ENCODE data around the gene FAM3B.

The FAM3B gene

GRCh38 chr21:41321211-41321907 is 4.8 kb downstream of the FAM3B start:
- DNase-seq = no peak

- DNase-seq = no peak
Measured at GRCh38 chr21:41321908-41322495, 5.4 kb downstream of the FAM3B start.

GRCh38 chr21:41322496-41323382 is 6.1 kb downstream of the FAM3B start:
- no peak for DNase-seq

DNA sequence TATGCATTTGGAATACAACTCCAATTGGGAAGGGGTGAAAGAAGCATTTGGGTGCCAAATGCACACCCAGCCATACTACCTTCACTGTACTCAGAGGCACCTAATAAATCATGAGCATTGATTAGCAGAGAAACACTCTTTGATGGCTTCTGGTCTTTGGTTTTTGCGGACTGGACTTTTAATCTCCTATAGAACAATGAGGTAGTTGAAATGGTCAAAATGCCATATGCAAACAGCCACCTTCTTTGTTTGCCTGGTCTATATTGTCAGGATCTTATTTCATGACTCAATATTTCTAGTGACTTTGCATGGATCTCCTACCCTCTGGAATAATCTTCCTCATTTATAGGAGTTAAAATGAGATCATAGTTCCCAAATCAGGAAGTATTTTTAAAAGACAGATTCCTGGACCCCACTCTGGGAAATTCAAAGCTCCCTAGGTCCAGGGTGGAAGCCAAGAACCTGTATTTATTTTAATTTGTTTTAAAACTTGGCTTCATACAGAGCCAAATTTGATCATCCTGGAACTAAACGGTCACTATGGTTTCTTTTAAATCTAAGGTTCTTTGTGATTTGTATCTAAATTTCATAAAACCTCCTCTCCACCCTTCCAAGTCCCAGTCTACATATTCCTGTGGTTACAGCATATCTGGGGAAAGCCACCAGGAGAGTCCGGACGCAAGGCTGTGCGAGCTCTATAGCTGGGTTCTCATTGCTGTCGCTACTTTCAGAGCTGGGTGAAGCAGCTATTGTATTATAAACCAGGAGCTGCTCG is 8.7 kb downstream of the FAM3B start:
- DNase-seq = no peak

- no peak for DNase-seq
Measured at GRCh38 chr21:41326414-41327080, 9.9 kb downstream of the FAM3B start.

GRCh38 chr21:41327753-41328152 is 11.2 kb downstream of the FAM3B start:
- DNase-seq = no peak

- DNase-seq = no peak
Measured at GRCh38 chr21:41328660-41329607, 12.3 kb downstream of the FAM3B start.

GRCh38 chr21:41333752-41334151 is 17.2 kb downstream of the FAM3B start:
- no peak for DNase-seq

GRCh38 chr21:41337515-41337914 is 20.9 kb downstream of the FAM3B start:
- no peak for DNase-seq

- DNase-seq = no peak
Measured at GRCh38 chr21:41338455-41338854, 21.9 kb downstream of the FAM3B start.

DNA sequence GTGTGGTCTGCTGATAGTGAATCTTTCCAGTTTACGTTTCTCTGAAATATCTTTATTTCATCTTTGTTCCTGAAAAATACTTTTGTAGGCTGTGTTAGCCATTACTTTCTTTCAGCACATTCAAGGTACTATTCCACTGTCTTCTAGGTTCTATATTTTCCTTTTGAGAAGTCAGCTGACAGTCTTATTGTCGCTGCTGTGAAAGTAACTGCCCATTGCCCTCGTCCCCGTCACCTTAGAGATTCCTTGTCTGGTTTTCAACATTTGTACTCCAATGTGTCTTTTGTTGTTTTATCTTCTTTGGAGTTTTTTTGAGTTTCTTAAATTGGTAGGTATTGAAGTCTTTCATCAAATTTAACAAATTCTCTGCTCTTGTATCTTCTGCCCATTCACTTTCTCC is 25.4 kb downstream of the FAM3B start:
- DNase-seq = no peak

- no peak for DNase-seq
Measured at GRCh38 chr21:41344146-41344545, 27.5 kb downstream of the FAM3B start.

DNA sequence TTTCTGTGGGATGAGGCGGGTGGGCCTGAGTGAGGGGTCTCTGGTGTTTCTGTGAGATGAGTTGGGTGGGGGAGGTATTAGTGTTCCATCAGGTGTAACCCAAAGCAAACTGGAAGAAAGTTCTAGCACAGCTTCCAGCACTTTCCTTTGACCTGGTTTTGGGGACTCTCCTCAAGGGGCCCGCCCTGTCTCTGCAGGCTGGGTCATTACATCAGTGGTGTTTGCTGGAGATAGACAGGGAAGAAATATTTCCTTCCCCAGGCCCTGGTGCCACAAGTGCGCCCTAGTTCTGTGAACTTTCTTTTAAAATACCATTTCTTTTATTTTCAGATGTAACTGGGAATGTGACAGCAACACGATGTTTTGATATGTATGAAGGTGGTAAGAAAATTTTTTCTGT is 28.8 kb downstream of the FAM3B start:
- DNase-seq = no peak

DNA sequence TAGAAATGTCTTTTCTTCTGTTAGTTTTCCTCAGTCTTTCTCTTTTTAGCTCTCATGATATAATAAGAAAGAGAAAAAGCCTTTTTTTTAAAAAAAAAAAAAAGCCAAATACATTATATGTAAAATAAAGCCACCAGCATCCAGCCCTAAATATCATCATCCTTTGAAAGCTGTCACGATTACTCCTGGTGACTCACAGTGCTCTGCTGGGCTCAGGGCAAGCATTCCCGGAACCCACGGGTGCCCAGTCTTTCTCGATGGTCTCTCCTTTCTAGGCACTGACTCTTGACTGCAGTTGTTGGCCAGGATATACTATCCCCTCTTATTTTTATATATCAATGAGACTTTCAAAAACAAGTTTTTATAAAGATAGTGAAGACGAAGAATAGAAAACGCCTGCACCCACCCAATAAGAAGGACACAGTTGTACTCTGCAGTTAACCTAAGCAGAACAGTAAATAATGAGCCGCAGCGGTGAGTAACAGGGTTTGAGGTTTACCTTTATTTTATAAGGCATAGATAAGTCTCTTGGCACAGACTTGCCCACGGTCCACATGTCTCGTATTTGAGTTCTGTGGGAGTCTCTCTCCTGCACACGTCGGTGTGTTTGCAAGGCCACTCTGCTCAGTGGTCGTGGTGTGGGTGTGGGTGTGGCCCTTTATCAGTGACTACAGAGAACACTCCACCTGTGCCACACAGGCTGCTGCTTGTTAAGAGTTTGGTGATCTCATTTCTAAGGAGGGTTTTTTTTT is 29.5 kb downstream of the FAM3B start:
- no peak for DNase-seq

- DNase-seq = no peak
Measured at GRCh38 chr21:41346758-41347157, 30.2 kb downstream of the FAM3B start.

DNA sequence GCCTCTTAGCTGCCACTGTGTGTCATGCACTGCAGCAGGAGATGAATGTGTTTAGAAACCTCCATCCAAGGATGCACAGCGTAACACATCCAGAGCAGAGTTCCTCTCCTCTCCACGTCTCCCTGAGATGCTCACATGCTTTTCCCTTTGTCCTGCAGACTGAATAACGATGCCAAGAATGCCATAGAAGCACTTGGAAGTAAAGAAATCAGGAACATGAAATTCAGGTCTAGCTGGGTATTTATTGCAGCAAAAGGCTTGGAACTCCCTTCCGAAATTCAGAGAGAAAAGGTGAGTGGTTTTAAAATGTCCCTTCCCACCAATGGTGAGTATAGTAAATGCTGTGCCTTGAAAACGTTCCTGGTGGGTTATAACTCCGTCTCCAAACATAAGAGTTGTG is 31.8 kb downstream of the FAM3B start:
- no peak for DNase-seq

DNA sequence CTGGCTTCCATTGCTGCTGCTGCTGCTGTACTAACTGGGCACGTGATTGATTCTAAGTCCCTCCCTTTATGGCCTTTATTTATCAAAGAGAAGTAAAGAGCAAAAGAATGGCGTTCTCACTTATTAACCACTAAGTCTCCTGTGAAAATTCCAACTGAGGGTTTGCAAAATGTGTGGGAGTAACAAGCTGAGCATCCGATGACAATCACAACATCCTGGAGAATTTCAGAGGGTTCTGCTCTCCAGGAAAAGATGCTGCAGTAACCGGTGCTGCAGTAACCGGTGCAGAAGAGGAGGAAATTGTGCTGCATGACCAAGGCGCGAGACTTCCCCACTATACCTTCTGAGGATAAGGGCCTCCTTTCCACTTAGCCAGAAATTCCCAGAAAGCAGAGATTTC is 32.5 kb downstream of the FAM3B start:
- DNase-seq = no peak

DNA sequence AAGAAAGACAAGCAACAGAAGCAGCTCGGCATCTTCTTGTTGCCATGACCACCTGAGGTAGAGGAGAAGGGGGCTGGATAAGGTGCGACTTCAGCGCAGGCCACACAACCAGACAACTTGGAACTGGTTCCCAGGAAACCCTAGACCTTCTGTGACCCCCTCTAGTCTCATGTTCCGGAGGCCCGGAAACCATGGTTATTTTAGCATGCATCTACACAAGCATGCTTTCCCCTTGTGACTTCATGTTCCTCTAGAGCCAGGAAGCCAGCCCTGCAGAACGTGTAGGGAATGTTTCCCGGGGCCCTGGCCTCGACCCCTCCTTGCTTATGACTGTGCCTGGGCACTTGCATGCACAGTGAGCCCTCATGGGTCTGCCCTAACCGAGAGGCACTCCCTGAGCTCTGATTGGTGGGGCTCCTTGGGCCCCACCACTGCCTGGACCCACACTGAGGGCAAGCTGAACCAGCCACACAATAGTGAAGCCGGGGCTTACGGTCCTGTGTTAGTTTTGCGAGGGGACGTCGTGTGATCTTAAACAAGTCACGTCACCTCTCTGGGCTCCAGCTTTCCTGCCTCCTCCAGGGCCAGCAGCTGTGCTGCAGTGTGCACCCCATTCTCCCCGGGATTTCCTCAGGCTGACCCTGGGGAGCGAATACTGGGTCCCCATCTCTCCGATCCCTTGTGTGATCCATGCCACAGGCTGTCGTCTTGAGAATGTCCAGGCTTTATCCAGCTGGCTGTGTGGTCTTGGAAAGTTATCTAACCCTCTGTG is 33.2 kb downstream of the FAM3B start:
- no peak for DNase-seq

DNA sequence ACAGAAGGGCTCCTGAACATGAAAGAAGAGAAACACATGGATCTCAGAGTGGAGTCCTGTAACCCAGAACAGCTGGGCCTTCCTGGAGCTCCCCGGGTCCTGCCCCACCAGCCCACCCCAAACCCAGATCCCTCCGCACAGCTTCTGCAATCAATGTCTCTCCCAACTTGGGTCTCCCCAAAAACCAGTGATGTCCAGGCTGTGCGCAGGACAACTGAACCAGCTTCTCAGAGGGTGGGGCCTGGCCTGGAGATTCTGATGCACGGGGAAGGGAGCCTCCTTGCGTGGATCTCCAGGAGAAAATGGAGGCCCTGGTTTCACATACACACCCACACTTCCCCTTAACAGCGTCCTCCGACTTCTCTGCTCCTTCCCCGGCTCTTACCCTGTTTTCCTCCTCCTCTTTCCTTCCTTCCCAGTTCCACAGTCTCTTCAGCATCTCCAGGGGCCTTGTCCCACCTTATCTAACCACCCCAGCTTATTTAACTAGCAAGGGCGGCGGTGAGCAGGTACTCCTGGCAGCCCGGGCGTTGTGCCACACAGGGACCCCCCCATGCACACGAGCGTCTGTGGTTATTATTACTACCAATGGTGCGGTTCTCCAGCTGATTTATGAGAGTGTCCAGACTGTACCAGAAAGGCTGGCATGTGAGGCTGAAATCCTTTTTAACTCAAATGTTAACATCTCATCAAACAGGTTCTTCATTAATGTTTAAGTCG is 34.0 kb downstream of the FAM3B start:
- DNase-seq = no peak
